Measurements from ENCODE around the gene NHERF2.

NHERF2 gene

DNA sequence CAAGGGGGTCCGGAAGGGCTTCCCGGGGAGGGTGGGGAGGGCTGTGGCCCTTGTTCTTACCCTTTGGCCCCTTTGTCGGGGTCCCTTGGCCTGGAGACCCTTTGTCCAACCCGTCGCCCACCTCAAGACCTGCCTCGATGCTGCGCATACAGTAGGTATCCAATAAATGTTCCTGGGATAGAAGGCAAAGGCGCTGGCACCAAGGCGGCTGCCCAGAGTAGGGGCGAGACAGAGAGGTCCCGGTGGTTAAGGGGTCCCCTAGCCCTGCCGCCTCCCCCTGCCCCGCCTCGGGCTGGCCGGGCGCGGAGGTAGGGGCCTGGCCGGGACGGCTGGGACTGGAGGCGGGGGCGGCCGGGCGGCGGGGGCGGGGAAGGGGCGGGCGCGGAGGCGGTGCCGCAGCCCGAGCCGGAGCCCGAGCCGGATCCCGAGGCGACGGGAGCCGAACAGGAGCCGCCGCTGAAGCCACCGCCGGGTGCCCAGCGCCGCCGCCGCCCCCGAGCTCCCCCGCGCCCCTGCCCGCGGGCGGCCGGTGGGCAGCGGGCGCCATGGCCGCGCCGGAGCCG, at the start of gene NHERF2:
Gene NHERF2 (plus strand): TSS at position 442 of the 563 bp plus-strand sequence. CDS start 104 bp downstream, at position 546.
- no peak for DNase-seq

DNA sequence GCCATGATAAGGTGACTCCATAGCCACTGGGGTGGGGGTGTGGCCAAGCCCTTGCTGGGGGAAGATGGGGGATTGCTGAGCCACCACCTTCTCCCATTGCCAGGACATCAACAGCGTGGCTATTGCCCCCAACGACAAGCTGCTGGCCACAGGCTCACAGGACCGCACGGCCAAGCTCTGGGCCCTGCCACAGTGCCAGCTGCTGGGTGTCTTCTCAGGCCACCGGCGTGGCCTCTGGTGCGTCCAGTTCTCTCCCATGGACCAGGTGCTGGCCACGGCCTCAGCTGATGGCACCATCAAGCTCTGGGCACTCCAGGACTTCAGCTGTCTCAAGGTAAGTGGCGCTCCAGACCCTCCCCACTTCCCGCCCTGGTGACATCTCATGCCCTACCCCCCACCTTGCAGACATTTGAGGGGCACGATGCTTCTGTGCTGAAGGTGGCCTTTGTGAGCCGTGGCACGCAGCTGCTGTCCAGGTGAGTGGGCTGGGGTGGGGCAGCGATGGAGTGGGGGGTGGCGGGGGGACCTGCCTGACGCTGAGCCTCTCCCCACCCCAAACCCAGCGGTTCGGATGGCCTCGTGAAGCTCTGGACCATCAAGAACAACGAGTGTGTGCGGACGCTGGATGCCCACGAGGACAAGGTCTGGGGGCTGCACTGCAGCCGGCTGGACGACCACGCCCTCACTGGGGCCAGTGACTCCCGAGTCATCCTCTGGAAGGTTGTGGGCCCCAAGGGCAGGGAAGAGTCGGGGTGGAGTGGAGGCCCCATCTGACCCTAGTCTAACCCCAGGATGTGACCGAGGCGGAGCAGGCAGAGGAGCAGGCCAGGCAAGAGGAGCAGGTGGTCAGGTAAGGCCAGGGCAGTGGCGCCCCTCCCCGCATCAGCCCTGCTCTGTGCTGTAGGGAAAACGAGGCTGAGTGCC, 49.5 kb upstream of the NHERF2 start:
- no peak for DNase-seq

- no peak for DNase-seq
Observed at GRCh38 chr16:1977875-1978268, 48.8 kb upstream of the NHERF2 start.

DNA sequence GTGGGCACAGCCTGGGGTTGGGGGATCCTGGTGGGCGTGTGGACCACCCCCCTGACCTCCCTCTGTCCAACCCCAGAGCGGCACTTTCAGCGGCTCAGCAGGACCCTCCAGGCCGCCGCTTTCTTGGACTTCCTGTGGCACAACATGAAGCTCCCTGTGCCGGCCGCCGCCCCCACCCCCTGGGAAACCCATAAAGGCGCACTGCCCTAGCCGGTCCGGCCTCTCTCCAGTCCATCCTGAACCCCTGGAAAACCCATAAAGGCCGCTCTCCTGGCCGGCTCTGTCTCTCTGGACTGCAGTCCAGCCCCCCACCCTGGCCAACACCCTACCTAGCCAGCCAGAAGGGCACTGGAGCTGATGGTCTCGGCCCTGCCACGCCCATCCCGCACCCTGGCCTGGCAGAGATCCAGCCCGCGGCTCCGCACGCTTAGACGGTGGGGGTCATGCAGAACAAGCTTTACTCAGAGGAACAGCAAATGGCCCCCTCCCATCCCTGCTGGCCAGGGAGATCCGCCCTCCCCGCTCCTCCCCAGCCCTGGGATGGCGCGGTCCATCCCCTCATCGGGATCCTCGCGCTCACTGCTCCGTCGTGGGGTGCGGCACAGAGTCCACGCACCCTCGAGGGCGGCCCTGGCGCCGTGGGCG, 48.1 kb upstream of the NHERF2 start:
- no peak for DNase-seq

DNA sequence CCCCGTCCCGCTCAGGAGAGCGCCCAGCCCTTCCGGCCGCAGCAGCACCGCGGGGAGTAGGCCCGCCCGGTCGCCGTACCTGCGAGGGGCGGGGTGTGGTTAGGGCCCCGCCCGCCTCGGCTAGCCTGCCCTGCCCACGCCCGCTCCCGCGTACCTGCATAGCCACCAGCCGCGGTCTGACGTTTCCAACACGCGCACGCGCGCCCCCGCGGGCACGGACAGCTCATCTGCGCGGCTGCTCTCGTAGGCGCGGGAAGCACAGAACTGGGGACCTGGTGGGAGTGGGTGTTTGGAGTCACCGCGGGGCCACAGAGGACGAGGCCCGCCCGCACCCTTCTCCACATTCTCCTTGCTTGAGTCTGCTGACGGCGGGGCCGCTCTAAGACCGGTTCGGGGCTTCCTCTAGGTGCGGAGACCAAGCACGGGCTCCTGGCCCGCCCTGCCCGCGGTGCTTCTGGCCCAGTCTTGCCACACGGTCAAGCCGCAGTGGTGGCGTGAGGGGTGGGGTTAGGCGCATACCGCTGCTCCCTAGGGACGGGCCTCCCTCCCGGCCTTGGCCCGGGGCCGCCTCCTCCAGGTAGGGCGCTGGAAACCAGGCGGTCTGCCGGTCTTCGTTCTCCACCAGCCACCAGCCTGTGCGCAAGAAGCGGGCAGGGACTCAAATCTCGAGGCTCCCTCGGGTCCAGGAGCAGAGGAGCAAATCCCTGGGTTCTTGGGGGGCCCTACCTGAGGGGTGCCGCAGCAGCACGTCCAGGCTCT, 47.3 kb upstream of the NHERF2 start:
- no peak for DNase-seq

- no peak for DNase-seq
Observed at GRCh38 chr16:1980030-1980769, 46.5 kb upstream of the NHERF2 start.

DNA sequence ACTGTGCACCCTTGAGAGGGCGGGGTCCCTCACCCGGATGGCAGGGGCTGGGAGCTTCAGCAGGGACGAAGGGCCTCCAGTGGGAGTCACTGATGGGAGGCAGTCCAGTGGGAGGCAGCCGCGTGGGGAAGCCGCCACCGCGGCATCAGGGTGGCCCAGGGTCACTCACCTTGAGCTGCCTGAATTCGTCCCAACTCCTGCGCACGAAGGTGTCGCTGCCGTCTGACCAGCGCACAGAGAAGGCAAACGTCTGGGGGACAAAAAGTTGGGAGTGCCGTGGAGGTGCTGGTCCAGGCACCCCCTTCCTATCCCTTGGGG, 46.0 kb upstream of the NHERF2 start:
- no peak for DNase-seq

DNA sequence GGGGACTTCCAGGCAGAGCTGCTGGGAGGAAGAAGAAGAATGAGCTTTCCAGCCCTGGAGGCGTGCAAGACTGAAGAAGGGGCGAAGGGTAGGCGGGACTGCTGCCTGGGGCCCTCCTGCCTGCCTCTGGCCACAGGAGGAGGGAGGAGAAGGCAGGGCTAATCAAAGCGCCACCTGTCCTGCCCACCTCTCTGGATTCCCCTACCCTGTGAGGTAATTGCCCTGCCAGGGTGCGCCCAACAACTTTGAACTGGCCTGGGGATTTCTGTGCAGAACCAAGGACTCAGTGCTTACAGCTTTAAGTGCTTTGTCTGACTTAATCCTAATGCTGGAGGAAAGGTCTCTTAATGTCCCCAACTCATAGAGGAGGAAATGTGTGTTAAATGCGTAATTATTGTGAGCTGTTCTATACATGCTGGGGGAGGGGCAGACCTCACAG, 45.3 kb upstream of the NHERF2 start, which contains the start of gene NOXO1:
Gene NOXO1 (minus strand): TSS at position 72 of the 439 bp plus-strand sequence. CDS start 290 bp downstream, outside the sequence.
- no peak for DNase-seq

DNA sequence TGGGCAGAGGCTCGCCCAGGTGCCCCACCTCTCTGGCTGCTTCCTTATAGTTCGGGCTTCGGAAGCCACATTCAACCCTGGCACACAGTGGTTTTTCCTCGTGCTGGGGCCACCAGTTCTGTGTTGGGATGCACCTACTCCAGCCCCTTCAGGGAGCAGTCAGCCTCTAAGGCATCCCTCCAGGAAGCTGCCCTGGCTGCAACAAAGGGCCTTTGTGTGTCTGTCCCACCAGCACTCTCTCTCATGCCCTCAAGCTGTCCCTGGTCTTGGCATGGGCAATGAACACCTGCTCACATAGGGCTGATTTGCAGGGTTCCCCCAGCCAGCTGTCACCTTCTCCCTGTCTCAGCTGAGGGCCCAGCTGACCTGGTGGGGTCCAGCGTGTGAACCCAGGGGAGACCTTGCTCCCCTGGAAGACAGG, 44.7 kb upstream of the NHERF2 start:
- DNase-seq, result no peak

DNA sequence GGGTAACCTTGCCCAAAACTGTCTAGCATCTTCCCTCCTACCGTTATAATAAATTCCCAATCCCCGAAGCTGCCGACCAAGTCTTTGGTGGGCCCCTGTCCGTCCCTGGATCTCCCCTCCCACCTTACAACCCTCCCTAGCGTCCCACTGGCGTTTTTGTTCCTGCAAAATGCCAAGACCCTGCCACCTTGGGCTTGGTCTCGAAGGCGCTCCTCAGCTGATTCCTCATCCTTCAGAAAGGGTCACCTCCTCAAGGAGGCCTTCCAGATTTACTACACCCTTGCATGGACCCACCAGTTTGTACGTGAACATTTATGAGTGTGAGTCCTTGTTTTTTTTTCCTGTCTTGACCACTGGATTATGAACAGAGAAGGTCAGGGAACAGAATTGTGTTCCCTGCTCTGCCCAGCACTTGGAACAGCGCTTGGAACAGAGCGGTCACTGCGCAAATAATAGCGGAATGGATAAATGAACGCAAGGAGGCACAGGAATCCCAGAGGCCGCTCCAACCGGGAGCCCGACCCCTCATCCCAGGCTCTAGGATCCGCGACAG, 43.6 kb upstream of the NHERF2 start:
- DNase-seq, result no peak

DNA sequence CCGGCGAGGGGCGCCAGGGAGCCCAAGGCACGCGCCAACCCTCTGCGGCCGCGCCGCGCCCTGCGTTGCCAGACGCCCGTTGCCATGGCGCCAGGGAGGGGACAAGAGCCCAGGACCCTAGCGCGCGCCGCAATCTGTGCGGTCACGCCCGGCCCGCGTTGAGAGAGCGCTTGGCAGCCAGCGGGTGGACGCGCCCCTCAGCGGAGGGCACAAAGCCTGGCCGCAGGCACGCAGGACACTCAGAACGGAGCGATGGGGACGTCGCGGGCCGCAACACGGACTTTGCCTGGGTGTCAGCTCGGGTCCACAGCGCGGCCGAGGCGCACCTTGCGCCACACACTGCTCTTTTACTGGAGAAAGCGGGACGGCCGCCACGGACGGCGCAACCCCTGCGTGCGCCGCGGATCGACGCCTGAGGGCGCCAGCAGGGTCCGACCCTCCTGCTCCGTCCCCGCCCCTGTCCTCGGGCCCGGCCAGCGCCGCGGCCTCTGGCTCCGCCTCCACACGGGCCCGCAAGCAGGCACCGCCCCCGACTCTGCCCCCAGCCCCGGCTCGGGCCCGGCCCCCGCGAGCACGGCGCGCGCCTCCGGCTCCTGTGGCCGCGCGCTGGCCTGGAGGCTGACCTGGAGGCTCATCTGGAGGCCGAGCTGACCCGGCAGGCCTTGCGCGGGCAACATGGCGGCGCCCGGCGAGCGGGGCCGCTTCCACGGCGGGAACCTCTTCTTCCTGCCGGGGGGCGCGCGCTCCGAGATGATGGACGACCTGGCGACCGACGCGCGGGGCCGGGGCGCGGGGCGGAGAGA, 43.0 kb upstream of the NHERF2 start, which contains the start of gene GFER:
Gene GFER (plus strand): TSS at position 650 of the 803 bp plus-strand sequence. CDS start 26 bp downstream, at position 676.
- peak; percentile 92 for DNase-seq

DNA sequence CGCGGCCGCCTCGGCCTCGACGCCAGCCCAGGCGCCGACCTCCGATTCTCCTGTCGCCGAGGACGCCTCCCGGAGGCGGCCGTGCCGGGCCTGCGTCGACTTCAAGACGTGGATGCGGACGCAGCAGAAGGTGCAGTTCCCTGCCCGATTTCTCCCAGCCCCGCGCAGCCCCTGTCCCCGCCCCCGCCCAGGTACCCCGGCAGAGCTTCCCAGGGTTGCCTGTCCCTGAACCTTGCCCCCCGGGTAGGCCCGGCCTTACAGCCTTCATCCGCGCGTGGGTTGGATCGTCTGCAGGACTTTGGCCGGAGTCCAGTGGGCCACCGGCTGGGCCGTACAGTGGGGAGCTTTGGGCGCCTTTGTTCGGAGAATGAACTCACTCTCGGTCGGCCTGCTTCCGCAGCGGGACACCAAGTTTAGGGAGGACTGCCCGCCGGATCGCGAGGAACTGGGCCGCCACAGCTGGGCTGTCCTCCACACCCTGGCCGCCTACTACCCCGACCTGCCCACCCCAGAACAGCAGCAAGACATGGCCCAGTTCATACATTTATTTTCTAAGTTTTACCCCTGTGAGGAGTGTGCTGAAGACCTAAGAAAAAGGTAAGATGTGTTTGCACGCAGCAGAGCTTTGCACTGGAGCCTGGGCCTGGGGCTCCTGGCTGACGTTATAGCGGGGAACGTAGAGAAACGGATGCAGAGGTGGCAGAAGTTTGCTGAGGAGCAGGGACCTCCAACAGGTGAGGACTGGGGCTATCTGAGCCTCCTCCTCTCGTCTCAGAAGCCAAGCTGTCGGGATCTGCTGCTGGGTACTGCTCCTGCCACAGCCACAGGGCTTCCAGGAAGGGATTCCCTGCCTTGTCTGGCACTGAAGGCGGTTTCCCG, 42.1 kb upstream of the NHERF2 start:
- DNase-seq, result no peak

DNA sequence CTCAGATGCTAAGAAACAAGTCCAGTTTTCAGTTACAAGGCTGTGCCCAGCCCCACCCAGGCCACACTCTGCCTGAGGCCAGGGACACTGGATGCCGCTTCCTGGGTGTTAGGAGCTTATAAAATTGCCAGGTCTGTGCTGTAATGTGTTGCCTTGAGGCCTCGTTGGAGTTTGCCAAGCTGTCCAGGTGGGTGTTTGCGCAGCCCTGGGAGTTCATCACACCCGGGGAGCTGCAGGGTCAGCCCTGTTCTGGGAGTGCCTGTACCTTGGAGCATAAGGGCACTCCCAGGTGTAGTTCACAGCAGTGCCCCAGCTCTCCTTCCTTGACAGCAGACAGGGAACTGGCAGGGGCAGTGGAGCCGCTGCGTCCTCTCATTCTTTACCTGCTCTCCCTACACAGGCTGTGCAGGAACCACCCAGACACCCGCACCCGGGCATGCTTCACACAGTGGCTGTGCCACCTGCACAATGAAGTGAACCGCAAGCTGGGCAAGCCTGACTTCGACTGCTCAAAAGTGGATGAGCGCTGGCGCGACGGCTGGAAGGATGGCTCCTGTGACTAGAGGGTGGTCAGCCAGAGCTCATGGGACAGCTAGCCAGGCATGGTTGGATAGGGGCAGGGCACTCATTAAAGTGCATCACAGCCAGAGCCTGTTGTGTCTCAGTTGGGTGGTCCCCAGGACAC, 41.1 kb upstream of the NHERF2 start:
- DNase-seq, result no peak

- no peak for DNase-seq
Observed at GRCh38 chr16:1987198-1987597, 39.5 kb upstream of the NHERF2 start.

DNA sequence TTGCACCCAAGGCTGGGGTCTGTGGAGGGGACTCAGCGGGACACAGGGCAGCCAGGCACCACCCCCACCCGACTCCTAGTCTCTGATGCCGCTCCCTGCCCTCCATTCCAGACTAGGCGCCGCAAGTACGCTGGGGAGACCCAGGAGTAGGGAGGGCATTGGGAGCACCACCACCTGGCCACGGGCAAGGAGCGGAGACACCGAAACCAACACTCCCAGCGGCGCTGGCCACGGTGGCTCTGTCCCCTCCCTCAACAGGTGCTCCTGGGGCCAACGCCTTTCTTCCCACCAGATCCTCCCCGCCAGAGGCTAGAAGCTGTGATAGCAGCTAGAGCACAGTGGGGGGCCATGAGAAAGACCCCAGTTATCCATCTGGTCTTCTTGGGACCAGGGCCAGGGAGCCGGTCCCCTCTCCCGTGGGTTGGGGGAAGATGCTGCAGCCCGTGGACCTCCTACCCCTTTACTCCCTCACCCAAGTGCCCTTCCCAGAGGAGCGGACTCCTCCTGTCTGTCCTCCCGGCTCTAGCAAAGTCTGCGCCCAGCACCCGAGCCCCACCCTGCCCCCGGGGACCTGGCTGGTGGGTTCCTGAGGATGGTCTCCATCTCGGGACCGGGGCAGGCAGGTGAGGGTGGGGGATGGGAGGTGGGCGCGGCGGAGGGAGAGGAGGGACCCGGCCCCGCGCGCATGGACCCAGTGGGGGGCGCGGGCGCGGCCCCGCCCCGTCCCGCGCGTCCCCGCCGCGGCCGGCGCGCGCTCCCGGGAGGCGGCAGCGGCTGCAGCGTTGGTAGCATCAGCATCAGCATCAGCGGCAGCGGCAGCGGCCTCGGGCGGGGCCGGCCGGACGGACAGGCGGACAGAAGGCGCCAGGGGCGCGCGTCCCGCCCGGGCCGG, 37.2 kb upstream of the NHERF2 start, which contains the start of gene SYNGR3:
Gene SYNGR3 (plus strand): TSS at position 762 of the 892 bp plus-strand sequence. CDS start 133 bp downstream, outside the sequence.
- DNase-seq, result no peak

- DNase-seq, result no peak
Observed at GRCh38 chr16:1990101-1990350, 36.7 kb upstream of the NHERF2 start.

DNA sequence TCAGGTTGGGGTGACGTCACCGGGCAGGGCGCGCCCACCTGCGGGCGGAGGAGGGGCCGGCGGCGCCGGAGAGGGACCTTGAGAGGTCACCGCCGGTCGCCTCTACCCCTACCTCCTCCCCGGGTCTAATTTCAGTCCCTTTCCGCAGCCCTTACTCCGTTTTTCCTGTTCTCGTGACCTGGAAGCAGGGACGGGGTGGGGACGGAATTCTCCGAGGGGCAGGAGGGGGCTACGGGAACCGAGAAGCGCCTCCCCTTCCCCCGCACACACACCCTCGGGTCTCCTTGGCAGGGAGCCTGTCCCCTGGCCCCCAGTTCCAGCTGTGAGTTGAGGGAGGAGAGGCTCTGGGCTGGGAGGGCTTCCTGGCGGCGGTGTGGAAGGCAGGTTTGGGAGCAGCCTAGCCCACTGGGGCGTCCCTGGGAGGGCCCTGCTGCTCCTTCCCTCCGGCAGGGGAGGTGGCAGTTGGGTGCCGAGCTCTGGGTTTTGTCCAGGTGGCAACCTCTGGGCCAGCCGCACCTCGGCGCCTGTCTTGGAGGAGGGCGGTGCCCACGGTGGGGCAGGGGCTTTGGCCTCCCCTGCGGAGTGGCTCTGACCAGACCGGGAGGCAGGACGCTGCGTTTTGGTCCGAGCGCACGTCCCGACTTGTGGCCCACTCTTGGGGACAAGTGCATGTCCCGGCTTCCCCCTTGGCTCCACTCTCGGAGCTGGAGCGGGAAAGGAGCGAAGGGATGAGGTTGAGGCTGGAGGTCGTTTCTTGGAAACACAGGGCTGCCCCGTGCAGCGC, 36.2 kb upstream of the NHERF2 start:
- DNase-seq, result no peak

Measured in GDM1 (cell line).